C4-2B (cell line): Measurements from ENCODE around the gene GNB1L.

Source experiments
- CTCF ChIP-seq: fragments of 450-650 bp; conservative IDR thresholded peaks from 2 replicates; pipeline ENCODE4 v1.5.1; 2017; ENCODE audit warnings: mild to moderate bottlenecking
- ZFX ChIP-seq: fragments of 450-650 bp; IDR thresholded peaks from 2 replicates; pipeline ENCODE4 v1.6.1; 2017

DNA sequence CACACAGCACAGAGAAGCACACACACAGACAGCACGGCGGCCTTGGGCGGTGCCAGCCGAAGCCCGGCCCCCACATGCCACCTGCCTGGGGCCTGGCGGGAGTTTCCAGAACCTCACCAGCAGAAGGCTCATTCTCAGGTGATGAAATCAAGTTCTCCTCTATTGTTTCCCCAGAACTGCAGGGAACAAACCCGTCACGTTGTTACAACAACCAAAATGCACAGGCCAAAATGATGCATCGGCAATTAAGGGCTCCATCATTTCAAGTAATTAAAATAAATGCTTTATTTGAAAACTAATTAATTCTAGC is 30.8 kb downstream of the GNB1L start:
- TF ChIP-seq CTCF (no peak), ZFX (no peak)
